H9 (cell line): ENCODE results near the gene CKS1B. TPM values are rescaled to one million over a fixed set of nuclear protein-coding genes. Genes with fewer than 3 reads are reported as not detected.

Experiments used
- DNase-seq: peaks from one replicate; pipeline ENCODE4 v3.0.0-alpha.2; 2017
- H2AFZ ChIP-seq: one replicate; pipeline ENCODE4 v1.6.1; 2013; ENCODE audit warnings: mild to moderate bottlenecking, low read length, control low read depth, moderate library complexity
- H2AK5ac ChIP-seq: 2 replicates; pipeline ENCODE4 v1.6.1; 2013; ENCODE audit warnings: low read length, control low read depth, mixed read lengths; ENCODE audit not compliant: insufficient read length
- H2BK120ac ChIP-seq: one replicate; pipeline ENCODE4 v1.6.1; 2013; ENCODE audit warnings: low read depth, mild to moderate bottlenecking, low read length, control low read depth, inconsistent platforms; ENCODE audit not compliant: poor library complexity, severe bottlenecking
- H2BK12ac ChIP-seq: 2 replicates; pipeline ENCODE4 v1.6.1; 2013; ENCODE audit warnings: low read length, control low read depth, mixed read lengths, low read depth; ENCODE audit not compliant: insufficient read length
- H2BK15ac ChIP-seq: 2 replicates; pipeline ENCODE4 v1.6.1; 2013; ENCODE audit warnings: low read depth, low read length, control low read depth
- H2BK20ac ChIP-seq: one replicate; pipeline ENCODE4 v1.6.1; 2013; ENCODE audit warnings: low read depth, mild to moderate bottlenecking, low read length, control low read depth, inconsistent platforms; ENCODE audit not compliant: poor library complexity, severe bottlenecking
- H2BK5ac ChIP-seq: 2 replicates; pipeline ENCODE4 v1.6.1; 2013; ENCODE audit warnings: low read length, control low read depth, mixed read lengths; ENCODE audit not compliant: insufficient read length
- H3K14ac ChIP-seq: 2 replicates; pipeline ENCODE4 v1.6.1; 2013; ENCODE audit warnings: low read length, control low read depth; ENCODE audit not compliant: insufficient read depth
- H3K18ac ChIP-seq: 2 replicates; pipeline ENCODE4 v1.6.1; 2013; ENCODE audit warnings: low read depth, mild to moderate bottlenecking, mixed read lengths, low read length, control low read depth; ENCODE audit not compliant: insufficient read length
- H3K23ac ChIP-seq: 2 replicates; pipeline ENCODE4 v1.6.1; 2013; ENCODE audit warnings: low read length, control low read depth, mixed read lengths, low read depth; ENCODE audit not compliant: insufficient read length
- H3K23me2 ChIP-seq: 2 replicates; pipeline ENCODE4 v1.6.1; 2013; ENCODE audit warnings: low read depth, mild to moderate bottlenecking, mixed read lengths, low read length, control low read depth; ENCODE audit not compliant: insufficient read length, poor library complexity, severe bottlenecking
- H3K27ac ChIP-seq: 2 replicates; pipeline ENCODE4 v1.5.1; 2013; ENCODE audit warnings: low read length, control low read depth, mixed read lengths, low read depth; ENCODE audit not compliant: insufficient read length
- H3K27me3 ChIP-seq: 2 replicates; pipeline ENCODE4 v1.6.1; 2013; ENCODE audit warnings: low read length, control low read depth, inconsistent platforms; ENCODE audit not compliant: insufficient read depth
- H3K4ac ChIP-seq: 2 replicates; pipeline ENCODE4 v1.6.1; 2013; ENCODE audit warnings: low read depth, mild to moderate bottlenecking, control low read depth, inconsistent platforms, low read length, moderate library complexity
- H3K4me1 ChIP-seq: 2 replicates; pipeline ENCODE4 v1.6.1; 2013; ENCODE audit warnings: low read length, control low read depth, inconsistent platforms; ENCODE audit not compliant: insufficient read depth
- H3K4me2 ChIP-seq: 2 replicates; pipeline ENCODE4 v1.6.1; 2013; ENCODE audit warnings: low read length, control low read depth, mixed read lengths; ENCODE audit not compliant: insufficient read length, insufficient read depth
- H3K56ac ChIP-seq: 2 replicates; pipeline ENCODE4 v1.6.1; 2013; ENCODE audit warnings: low read depth, mild to moderate bottlenecking, mixed read lengths, low read length, control low read depth; ENCODE audit not compliant: insufficient read length
- H3K79me1 ChIP-seq: 2 replicates; pipeline ENCODE4 v1.6.1; 2013; ENCODE audit warnings: low read depth, mild to moderate bottlenecking, moderate library complexity, low read length, control low read depth, inconsistent platforms; ENCODE audit not compliant: insufficient read depth, poor library complexity, severe bottlenecking
- H3K79me2 ChIP-seq: 2 replicates; pipeline ENCODE4 v1.6.1; 2013; ENCODE audit warnings: low read length, control low read depth, inconsistent platforms; ENCODE audit not compliant: insufficient read depth
- H3K9ac ChIP-seq: 2 replicates; pipeline ENCODE4 v1.6.1; 2013; ENCODE audit warnings: low read length, control low read depth, mixed read lengths; ENCODE audit not compliant: insufficient read length; ENCODE audit errors: extremely low read depth
- H3K9me3 ChIP-seq: one replicate; pipeline ENCODE4 v1.6.1; 2013; ENCODE audit warnings: low read depth, low read length, inconsistent platforms; ENCODE audit not compliant: control insufficient read depth
- H3T11ph ChIP-seq: one replicate; pipeline ENCODE4 v1.6.1; 2013; ENCODE audit warnings: mild to moderate bottlenecking, low read length, control low read depth, inconsistent platforms
- H4K20me1 ChIP-seq: one replicate; pipeline ENCODE4 v1.6.1; 2013; ENCODE audit not compliant: control insufficient read depth, insufficient read length, insufficient read depth
- H4K5ac ChIP-seq: 2 replicates; pipeline ENCODE4 v1.6.1; 2013; ENCODE audit warnings: low read depth, mild to moderate bottlenecking, mixed read lengths, low read length, control low read depth; ENCODE audit not compliant: insufficient read length
- H4K8ac ChIP-seq: replicated peaks from 2 replicates; pipeline ENCODE4 v1.6.1; 2013; ENCODE audit warnings: low read length, control low read depth, mixed read lengths, low read depth; ENCODE audit not compliant: insufficient read length
- H4K91ac ChIP-seq: 2 replicates; pipeline ENCODE4 v1.6.1; 2013; ENCODE audit warnings: low read depth, mild to moderate bottlenecking, moderate library complexity, mixed read lengths, low read length, control low read depth; ENCODE audit not compliant: insufficient read length
- H3K27ac Mint-ChIP-seq, 3 experiments: 2 replicates in 2 of 3; 3 replicates in 1 of 3; pipeline ENCODE4 v1.8.0; 2020 to 2021; ENCODE audit warnings: mixed read lengths in 3 of 3, mild to moderate bottlenecking in 1 of 3, moderate library complexity in 1 of 3
- H3K27me3 Mint-ChIP-seq: 2 replicates; pipeline ENCODE4 v1.8.0; 2021; ENCODE audit warnings: low read depth, mild to moderate bottlenecking, moderate library complexity, mixed read lengths
- H3K36me3 Mint-ChIP-seq, 3 experiments: 2 replicates in 2 of 3; 3 replicates in 1 of 3; pipeline ENCODE4 v1.8.0; 2020 to 2021; ENCODE audit warnings: low read depth in 3 of 3, mixed read lengths in 3 of 3; ENCODE audit not compliant: insufficient read depth in 1 of 3
- H3K4me1 Mint-ChIP-seq, 2 experiments: 2 replicates each; pipeline ENCODE4 v1.8.0; 2020; ENCODE audit warnings: mixed read lengths in 2 of 2
- H3K4me3 Mint-ChIP-seq, 2 experiments: 2 replicates in 1 of 2; 3 replicates in 1 of 2; pipeline ENCODE4 v1.8.0; 2020 to 2021; ENCODE audit warnings: mild to moderate bottlenecking in 2 of 2, mixed read lengths in 2 of 2, moderate library complexity in 1 of 2
- H3K9me3 Mint-ChIP-seq, 2 experiments: 2 replicates in 1 of 2; 3 replicates in 1 of 2; pipeline ENCODE4 v1.8.0; 2020; ENCODE audit warnings: mild to moderate bottlenecking in 2 of 2, mixed read lengths in 2 of 2, moderate library complexity in 1 of 2
- WGBS: extraction: QIAGEN DNeasy Blood & Tissue Kit; methylation state at CpG from one replicate; pipeline ENCODE4 v1.1.7; 2013; ENCODE audit warnings: missing lambda C conversion rate, low lambda C conversion rate, mixed read lengths; ENCODE audit not compliant: insufficient read length; ENCODE audit errors: extremely low coverage; 5-methylcytosine and 5-hydroxymethylcytosine counted together
- total RNA-seq: library from RNA; stranded (reverse); gene quantifications from 2 replicates; pipeline ENCODE4 v1.2.1, GENCODE V29; 2021
- TF ChIP-seq, protein P1 (sequence below): fragments of 200-600 bp; sonication (generic); conservative IDR thresholded peaks from 3 replicates; pipeline ENCODE4 v1.8.0; 2021; ENCODE audit warnings: antibody characterized with exemption, mild to moderate bottlenecking

Gene CKS1B
- total RNA-seq, 1 experiment from 2014 or later: 279 TPM

DNA sequence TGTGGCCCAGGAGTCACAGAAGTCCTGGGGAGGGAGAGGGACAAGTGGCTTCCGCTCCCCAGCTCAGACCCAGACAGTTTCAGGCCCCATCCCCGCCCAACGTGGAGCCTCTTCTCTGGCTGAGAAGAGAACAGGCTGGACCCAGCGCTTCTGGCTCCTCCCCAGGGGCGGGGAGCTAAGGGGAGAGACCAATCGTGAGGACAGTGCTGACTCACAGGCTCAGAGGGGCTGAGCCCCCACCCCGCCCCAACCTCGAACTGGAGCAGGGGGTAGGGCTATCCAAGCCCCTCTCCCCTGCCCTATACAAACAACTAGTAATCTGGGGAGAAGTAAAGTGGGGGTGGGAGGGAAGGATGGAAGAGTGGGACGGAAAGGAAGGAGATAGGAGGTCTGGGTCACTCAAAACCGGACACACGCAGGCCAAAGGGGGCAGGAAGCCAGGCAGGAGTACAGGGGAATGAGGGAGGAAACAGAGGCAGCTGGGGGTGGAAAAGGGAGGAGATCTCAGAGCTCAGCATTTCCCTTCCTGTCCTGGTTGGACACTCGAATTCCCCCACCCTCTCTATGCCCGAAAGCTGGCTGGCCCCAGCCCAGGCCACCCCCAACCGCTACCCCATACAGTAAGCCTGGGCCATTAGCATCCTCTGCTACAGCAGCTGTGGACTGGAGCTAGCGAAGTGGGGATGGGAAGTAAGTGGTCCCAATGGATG is 3.7 kb upstream of the CKS1B start, which contains the start of gene SHC1:
TSS of gene SHC1 (minus strand) at position 117 of the 710 bp plus-strand sequence. CDS start 221 bp downstream, outside the sequence.
- no peak within 1 kb of the TSS for H3K23ac ChIP-seq
- no peak within 1 kb of the TSS for H3K56ac ChIP-seq
- peaks cover 4% of the 10 kb centered on the region; the same call in 1 of the 2 replicates for H3K4me1 ChIP-seq
- no CpG with 5 or more reads among the region's 15 CpGs for WGBS
- H2BK15ac ChIP-seq: no peak within 1 kb of the TSS
- H2BK12ac ChIP-seq: peak within 1 kb of the TSS; percentile 46
- H3K4me3 Mint-ChIP-seq: peak within 1 kb of the TSS in 1 of 2 experiments; percentile 96; a peak in 4 of 5 replicates
- peak within 1 kb of the TSS; percentile 33 to 95 (median 50); a peak in 6 of 7 replicates for H3K27ac Mint-ChIP-seq
- peak within 1 kb of the TSS; percentile 74 for H2BK5ac ChIP-seq
- peaks cover 18% of the 10 kb centered on the region; the same call in 1 of the 2 replicates for H3K79me2 ChIP-seq
- H3K4ac ChIP-seq: no peak within 1 kb of the TSS
- peak within 1 kb of the TSS; percentile 54 for H3K14ac ChIP-seq
- H4K8ac ChIP-seq: no peak within 1 kb of the TSS
- no peaks in the 10 kb centered on the region for H3K9me3 Mint-ChIP-seq
- H3K36me3 Mint-ChIP-seq: peaks cover 23 to 37% (median 28%) of the 10 kb centered on the region in 3 experiments
- H2AFZ ChIP-seq: no peak within 1 kb of the TSS
- peak within 1 kb of the TSS; percentile 71 for H3K9ac ChIP-seq
- peaks cover 2% of the 10 kb centered on the region for H4K20me1 ChIP-seq
- no peak within 1 kb of the TSS for H3T11ph ChIP-seq
- no peaks in the 10 kb centered on the region for H3K27me3 ChIP-seq
- H3K4me2 ChIP-seq: peak within 1 kb of the TSS; percentile 77
- H3K27ac ChIP-seq: peak within 1 kb of the TSS; percentile 97
- H3K23me2 ChIP-seq: peaks cover 38% of the 10 kb centered on the region
- H3K18ac ChIP-seq: peak within 1 kb of the TSS; percentile 73
- TF ChIP-seq, protein P1, sequence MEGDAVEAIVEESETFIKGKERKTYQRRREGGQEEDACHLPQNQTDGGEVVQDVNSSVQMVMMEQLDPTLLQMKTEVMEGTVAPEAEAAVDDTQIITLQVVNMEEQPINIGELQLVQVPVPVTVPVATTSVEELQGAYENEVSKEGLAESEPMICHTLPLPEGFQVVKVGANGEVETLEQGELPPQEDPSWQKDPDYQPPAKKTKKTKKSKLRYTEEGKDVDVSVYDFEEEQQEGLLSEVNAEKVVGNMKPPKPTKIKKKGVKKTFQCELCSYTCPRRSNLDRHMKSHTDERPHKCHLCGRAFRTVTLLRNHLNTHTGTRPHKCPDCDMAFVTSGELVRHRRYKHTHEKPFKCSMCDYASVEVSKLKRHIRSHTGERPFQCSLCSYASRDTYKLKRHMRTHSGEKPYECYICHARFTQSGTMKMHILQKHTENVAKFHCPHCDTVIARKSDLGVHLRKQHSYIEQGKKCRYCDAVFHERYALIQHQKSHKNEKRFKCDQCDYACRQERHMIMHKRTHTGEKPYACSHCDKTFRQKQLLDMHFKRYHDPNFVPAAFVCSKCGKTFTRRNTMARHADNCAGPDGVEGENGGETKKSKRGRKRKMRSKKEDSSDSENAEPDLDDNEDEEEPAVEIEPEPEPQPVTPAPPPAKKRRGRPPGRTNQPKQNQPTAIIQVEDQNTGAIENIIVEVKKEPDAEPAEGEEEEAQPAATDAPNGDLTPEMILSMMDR: no peak
- H2BK120ac ChIP-seq: no peak within 1 kb of the TSS
- no peaks in the 10 kb centered on the region for H3K9me3 ChIP-seq
- H3K4me1 Mint-ChIP-seq: peaks cover 40 to 43% of the 10 kb centered on the region in 2 experiments
- H4K5ac ChIP-seq: peak within 1 kb of the TSS; percentile 26
- no peaks in the 10 kb centered on the region for H3K27me3 Mint-ChIP-seq
- peaks cover 7% of the 10 kb centered on the region for H3K79me1 ChIP-seq
- H4K91ac ChIP-seq: peak within 1 kb of the TSS; percentile 10
- no peak within 1 kb of the TSS for H2BK20ac ChIP-seq
- peak; percentile 95 for DNase-seq
- H2AK5ac ChIP-seq: peak within 1 kb of the TSS; percentile 38
